Activated CD4-positive, alpha-beta T cell treated with anti-CD3 and anti-CD28 coated beads for 24 hours (primary cell): ENCODE results near the gene NOP10.
"Not testable (repeated sequence)": the region's sequence is repeated elsewhere in the genome, so short reads cannot be mapped to it uniquely, and the experiment has no call there.

Experiments
- DNase-seq, 2 donors: peaks; one replicate each; pipeline ENCODE4 v3.0.0-alpha.2; 2020; ENCODE audit warnings: low read depth in 2 of 2

NOP10 gene

DNA sequence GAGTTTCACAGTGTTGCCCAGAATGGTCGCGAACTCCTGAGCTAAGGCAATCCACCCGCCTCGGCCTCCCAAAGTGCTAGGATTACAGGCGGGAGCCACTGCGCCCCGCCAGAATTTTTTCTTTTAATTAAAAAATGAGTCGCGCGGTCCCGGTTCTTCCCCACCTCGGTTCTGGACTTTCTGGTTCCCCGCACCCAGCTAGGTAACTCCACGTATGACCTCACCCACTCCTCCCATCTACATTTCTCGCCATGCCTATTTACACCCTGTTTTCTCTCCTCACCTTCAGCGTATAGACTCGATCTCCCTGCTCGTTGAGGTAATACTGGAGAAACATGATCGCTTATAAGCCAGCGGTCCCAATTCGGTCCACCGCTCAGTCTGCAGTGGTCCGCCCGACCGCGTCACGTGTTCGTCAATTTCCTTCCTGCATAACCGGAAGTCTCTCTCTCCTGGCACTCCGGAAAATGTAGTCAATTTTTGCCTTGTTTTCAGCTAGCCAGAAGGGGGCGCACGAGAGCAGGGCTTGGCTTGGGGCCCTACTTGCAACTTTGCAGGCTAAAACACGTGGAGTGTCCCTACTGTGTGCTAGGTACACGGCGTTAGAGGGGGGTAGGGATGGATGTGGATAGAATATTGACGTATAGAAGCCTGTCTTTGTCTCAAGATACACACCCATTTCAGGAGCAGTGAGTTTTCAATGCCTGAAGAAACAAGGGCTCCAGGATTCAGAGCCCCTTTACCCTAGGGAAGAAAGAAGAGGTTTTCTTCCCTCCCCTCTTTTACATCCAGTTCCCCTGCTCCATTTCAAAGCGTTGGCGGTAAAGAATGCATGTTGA, at the start of gene NOP10, which contains the start of gene NUTM1:
Gene NOP10 (minus strand): TSS at position 400 of the 839 bp plus-strand sequence. CDS start 63 bp downstream, at position 337.
Gene NUTM1 (plus strand): TSS at position 579 of the 839 bp plus-strand sequence. CDS start 382 bp downstream, outside the sequence.
- DNase-seq = peak; percentile 93 to 98

DNA sequence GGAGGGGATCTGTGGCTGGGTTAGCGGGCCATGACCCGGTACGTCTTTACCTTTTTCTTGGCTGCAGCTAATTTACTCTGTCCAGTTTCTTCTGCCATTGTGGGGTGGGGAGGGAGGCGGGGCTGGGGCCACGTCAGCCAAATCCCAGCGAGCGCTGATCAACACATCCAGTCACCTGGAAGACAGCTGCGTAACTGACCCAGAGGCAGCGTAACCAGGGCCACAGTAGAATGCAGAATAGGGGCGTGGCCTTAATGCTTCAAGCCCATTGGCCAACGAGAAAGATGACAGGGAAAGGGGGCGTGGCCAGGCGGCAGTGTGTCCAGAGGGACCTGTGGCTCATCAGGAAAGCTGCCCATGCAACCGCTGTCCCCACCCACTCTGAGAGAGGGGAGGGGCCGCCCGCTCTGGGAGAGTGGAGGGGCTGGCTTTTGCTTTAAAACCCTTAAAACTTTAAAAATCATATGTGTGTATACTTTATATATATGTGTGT, 46.7 kb upstream of the NOP10 start:
- DNase-seq = not testable (repeated sequence)

DNA sequence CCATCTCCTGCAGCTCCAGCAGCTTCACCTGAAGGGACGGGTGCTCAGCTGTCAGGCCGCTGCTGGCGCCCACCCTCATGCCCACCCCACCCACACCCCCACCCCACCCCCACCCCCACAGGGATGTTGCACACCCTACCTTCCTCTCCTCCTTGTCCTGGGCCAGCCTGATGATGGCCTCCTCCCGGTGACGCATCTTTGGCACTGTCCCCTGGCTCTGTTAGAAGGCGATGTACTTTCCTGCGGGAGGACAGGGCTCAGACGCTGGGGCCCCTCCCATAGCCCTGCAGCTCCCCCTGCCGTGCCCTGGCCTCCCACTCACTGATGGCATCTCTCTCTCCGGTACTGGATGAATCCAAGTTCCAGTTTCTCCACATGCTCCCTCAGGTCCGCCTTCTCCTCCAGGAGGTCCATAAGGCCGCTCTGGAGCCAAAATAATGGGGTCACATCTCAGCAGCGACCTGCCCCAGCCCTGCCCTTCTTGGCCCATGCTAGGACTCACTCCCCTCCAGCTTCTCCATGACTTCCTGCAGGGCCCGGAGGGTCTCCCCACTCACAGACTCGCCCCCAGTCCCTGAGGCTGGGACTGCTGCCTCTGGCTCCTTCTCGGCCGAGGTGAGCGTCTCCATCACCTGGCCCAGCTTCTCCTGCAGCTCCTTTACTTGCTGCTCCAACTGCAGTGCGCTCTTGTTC, 39.0 kb upstream of the NOP10 start:
- DNase-seq = not testable (repeated sequence)

DNA sequence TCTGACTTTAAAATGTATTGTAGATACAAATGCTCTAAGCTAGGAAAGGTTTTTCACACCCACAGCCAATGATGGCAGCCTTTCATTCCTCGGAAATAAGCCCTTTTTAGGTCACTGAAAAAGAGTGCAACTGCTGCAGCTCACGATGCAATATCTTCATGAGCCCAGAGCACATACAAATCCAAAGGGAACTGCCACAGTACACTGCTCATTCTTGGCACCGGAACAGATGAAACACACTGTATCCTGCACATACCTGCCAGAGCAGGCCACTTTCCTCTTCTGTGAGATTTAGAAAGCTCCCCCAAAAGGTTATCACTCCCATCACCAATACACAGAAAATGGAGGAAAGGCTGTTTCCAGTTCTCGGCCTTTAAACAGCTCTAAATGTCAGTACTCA, 37.6 kb upstream of the NOP10 start:
- not testable (repeated sequence) for DNase-seq

DNA sequence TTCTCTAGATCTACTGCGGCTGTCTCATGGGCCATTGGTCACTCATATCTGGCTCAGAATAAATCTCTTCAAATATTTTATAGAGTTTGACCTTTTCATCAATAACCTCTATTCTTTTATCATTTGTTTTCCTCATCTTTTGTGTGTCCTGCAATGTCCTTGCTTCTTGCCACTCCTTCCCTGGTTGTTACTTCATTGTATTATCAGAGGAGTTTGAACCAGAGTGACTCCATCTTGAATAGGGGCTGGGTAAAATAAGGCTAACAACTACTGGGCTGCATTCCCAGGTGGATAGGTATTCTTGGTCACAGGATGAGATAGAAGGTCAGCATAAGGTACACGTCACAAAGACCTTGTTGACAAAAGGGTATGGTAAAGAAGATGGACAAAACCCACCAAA, 33.9 kb upstream of the NOP10 start:
- no peak for DNase-seq

DNA sequence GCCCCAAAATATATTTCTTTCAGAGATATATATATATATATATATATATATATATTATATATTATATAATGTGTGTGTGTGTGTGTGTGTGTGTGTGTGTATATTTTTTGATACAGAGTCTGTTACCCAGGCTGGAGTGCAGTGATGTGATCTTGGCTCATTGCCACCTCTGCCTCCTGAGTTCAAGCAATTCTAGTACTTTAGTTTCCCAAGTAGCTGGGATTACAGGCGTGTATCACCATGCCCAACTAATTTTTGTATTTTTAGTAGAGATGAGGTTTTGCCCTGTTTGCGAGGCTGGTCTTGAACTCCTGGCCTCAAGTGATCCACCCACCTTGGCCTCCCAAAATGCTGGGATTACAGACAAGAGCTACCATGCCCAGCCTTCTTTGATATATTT, 32.6 kb upstream of the NOP10 start:
- not testable (repeated sequence) for DNase-seq

DNA sequence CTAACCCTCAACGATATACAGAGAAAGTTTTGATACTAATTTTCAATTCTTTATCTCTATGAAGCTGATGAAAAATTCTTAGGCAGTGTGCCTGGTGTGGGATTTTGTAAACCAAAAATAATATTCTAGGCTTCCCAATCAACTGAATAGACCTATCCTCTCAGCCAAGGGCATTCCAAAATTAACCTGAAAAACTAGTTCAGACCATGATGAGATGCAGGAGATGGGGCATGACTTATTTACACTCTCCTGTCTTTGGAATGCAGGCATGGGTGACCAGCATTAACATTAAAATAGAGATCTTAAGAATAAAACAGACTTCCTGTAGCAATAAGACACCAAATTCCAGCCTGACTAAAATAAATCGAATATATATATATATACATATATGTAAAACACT, 31.9 kb upstream of the NOP10 start:
- no peak for DNase-seq

DNA sequence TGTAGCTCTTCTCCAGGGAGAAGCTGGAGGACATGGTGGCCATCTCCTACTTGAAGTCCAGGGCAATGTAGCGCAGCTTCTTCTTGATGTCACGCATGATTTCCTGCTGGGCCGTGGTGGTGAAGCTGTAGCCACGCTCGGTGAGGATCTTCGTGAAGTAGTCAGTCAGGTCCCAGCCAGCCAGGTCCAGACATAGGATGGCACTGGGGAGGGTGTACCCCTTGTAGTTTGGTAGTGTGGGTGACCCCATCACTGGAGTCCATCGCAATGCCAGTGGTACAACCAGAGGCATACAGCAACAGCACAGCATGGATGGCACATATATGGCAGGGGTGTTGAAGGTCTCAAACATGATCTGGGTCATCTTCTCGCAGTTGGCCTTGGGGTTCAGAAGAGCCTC, 31.0 kb upstream of the NOP10 start:
- DNase-seq = no peak

DNA sequence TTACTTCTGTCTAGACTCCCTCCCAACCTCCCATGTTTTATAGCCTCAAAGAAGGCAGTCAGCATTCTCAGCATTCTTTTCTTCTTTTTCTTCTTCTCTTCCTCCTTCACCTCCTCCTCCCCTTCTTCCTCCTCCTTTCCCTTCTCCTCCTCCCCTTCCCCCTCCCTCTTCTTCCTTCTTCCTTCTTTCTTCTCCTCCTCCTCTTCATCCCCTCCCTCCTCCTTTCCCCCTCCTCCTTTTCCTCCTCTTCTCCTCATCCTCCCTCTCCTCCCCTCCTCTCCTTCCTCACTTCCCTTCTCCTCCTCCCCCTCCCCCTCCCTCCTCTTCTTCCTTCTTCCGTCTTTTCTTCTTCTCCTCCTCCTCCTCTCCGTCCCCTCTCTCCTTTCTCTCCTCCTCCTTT, 27.7 kb upstream of the NOP10 start:
- DNase-seq = no peak

DNA sequence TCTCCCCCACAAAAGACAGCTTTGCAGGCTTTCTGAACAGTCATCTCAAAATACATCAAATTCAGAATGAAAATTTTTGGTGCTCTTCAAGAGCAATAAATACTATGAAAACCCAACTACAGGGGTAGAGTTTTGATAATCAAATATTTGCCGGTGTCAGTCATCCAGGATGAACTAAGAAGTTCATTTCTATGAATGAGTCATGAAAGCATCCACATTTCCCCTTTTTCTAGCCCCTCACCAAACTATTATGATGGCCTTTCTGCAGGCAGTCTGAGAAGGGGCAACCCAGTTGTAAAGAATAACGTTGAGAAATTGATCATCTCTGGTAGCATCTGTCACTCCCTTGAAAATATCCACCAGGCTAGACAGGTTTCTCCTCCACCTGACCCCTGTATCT, 27.2 kb upstream of the NOP10 start:
- no peak for DNase-seq

DNA sequence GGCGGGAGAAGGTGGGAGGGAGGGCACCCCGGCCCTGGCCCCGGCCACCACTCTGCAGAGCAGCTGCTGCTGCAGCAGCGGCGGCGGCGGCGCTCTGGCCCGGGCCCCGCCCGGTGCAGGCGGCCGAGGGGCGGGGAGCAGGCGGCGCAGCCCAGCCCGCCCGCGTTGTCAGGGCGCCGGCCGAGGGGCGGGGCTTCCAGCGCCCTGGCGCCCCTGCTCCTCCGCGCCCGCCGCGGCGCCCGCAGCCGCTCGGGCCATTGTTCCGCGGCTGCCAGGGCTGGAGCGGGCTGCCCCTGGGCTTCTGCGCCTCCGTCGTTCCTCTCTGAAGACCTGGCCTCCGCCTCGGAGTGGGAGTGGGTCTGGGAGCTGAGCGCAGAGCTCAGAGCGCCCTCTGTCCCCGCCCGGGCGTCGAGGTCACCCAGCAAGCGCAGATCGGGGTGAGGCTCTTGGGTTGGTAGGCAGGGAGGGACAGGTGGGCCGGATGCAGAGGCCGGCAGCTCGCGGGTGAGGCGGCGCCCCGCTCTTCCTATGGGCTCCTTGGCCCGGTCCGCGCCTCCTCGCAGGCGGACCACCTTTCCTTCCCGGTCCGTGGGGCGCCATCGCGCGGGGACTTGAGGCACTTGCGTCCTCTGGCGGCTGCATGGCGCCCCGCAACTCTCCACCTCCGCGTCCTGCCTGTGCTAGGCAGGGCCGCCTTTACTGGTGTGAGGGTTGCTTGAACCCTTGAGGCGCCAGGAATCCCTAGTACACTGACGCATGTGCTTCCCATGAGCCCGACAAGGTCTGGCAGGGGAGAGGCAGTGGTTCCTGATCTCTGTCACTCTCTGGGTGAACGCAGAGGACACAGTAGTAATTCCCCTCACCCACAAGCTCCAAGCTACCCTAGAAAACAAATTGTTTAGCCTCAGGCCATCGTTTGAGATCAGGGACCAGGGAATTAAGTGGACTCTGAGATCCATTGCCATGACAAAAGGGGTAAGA, 24.5 kb upstream of the NOP10 start, which contains the start of gene LPCAT4:
Gene LPCAT4 (minus strand): TSS at position 96 of the 981 bp plus-strand sequence. CDS start 96 bp downstream, outside the sequence.
- DNase-seq = peak; percentile 72 to 79

DNA sequence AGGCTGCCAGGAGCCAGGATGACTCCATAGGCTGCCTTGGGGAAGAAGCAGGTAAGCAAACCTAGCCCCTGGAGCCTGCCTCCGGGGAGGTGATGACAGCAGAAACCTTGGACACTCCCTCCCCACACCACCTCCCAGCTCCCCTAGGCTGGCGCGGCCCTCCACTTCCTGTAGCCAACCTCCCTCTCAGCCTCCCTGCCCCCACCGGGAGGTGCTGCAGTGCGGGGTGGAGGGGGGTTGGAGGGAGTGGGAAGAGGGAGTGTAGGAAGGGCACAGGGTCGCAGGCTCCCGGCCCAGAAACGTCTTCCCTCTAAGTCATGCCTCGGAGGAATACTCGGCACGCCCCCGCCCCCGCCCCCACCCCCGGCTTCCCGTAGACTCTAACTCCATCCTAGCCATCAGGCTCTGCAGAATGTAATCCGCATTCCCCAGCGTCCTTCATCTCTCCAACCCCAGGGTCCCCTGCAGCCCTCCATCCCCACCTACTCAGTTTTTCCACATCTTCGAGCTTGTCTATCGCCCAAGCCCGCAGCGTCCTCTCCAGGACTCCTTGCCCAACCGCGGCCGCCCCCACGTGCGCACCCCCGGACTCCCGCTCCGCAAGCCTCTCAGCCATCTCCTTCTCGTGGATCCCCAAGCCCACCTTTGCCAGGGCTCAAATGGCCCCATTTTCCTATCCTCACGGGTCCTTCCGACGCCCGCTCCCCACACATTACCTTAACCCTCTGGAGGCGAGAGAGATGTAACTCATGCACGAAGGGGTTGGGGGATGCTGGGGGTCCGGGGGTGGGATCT, 23.5 kb upstream of the NOP10 start:
- peak in 1 of 2 donors; percentile 45 for DNase-seq

DNA sequence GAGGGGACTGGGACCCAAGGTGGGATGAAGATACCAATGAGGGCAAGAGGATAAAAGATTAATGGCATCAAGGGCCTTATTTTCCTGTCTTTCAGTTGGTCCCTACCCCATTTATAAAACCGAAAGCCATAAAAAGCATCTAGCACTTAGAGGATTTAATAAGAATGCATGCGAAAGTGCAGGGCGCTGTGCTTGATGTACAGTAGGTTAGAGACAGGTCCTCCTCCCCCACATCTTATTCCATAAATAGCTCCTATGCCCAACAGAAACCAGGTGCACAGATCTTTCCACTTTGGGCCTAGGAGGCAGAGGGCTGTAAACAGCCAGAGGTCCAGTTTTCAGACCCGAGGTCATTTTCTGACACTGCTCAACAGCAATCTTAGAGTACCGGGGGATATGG, 22.9 kb upstream of the NOP10 start:
- no peak for DNase-seq

DNA sequence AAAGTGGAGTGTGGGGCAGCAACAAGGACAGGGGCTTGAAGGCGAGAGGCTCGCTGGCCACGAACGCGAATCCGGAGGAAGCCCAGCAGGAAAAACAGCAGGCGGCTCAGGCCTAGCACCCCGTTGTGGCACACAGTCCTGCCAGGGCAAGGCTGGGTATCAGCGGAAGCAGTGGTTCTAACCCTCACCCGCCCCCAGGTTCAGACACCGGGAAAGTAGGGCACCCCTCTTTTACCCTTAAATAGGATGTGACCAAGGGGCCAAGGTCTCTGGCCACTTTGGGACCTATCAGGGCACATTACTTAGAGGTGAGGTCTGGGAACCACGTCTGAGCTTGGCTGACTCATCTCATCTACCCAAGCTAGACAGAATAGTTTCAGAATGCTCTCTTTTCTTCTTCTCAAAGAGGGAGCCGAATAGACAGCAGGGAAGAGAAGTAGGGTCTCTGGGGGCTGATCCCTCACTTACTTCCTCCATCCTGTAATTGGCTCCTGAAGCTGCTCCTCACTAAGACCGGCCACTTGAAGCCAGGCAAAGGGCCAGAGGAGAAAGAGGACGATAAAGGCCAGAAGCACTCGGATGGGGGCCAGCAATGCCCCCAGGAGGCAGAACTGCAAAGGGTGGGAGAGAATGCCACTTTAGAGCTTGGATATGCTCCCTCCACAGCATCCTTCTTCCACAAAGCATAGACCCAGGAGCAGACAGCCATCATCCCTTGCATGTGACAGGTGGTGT, 22.3 kb upstream of the NOP10 start:
- no peak for DNase-seq

DNA sequence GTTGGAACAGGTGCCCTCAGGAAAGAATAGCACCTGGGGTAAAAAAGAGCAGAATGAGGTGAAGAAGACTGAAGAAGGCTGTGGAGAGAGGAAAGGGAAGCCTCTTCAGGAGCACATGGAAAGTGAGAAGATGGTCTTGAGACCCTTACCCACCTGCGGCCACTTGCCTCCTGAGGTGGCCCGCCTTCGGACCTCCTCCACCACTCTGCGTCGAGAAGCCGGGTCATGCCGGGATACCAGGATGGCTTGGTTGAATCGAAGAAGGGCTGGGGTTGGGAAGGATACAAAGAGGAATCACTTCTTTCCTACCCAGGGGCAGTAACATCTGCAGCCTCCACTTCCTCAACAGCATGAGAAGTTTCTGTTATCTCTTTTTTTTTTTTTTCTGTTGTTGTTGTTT, 21.1 kb upstream of the NOP10 start:
- no peak for DNase-seq

DNA sequence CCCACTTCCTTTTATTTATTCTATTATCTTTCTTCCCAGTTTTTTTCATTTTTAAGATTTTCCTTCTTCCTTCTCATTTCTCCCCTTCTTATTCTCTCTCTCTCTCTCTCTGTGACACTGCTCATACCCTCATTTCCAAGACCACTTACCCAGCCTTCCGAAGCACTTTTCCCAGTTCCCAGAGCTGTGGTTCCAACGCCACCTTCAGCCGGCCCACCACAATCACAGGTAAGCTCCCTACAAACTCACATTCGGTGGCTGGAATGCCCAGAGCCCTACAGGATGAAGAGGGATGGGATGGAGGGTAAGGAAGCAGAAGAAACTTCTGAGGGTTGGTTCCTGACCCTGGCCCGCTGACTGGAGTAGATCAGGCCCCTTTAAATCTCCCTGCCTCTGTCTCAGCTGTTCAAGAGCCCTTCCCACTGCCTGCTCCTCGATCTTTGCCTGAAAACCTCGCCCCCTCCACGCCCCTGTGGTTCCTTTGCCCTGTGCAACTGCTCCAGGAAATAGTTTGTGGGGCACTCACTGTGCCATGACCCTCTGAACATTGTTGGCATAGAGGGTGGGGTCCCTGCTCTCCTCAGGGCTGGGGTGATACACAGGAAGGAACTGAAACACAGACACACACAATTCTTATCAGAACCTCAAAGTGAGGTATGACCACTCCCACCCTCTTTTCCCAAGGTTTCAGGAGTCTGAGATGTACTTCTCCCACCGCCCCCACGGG, 19.3 kb upstream of the NOP10 start:
- DNase-seq = no peak

DNA sequence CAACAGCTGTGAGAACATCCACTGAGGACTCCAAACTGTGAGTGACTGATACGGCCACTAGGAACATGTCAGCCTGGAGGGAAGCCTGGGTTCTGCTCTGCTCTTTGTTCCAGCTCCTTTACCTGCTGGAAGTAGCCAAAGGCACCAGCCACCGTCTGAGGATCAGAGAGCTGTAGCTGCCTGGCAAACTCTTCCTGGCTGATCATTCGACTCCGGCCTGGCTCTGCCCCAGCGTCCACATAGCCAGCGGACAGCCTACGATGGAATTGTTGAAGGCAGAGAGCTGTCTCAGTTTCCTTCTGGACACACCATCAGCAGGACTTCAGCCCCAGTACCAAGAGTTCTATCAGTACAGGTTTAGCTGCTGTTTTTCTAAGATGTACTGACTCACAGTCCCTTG, 18.3 kb upstream of the NOP10 start:
- DNase-seq = no peak

DNA sequence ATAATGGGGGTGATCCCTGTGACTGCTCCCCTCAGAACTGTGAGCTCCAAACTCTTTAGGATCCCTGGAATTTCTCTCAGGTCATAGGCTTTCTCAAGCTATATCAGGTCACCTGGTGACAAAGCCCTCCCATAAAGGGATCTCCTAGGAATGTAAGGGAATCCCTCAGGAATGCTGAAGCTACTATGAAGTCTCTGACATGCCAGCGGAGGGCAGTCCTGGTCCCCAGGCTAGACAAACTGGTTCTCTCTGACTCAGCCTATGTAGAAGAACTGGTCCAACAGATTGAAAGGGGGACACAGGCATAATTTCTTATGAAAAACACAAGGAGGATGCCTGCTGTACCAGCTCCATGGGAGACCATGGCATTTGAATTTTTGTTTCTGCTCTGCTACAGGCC, 17.4 kb upstream of the NOP10 start:
- DNase-seq = no peak

DNA sequence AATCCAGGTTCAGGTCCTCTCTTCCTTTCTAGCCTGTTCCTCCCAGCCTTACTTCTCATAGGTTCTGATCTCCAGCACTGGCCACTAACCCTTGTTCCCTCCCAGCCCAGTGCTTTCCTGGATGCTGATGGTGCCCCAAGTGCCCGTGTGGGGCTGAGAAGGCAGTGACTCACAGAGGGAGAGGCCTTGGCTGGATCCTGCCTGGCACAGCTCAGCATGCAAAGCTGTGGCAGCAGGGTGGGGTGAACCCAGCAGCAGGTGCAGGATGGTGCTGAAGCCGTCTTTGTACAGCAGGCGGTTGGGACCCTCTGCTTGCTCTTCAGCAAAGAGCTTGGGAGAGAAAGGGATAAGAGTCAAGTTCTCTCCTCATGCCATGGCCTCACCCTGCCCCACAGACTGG, 16.5 kb upstream of the NOP10 start:
- DNase-seq = no peak
